ENCODE results near the gene MATN4. TPM values are rescaled to one million over a fixed set of nuclear protein-coding genes. Genes with fewer than 3 reads are reported as not detected.

The MATN4 gene
- total and polyA plus RNA-seq, 2 donors (not counting 1 experiment from before 2014, with no cell fraction given), result not detected

DNA sequence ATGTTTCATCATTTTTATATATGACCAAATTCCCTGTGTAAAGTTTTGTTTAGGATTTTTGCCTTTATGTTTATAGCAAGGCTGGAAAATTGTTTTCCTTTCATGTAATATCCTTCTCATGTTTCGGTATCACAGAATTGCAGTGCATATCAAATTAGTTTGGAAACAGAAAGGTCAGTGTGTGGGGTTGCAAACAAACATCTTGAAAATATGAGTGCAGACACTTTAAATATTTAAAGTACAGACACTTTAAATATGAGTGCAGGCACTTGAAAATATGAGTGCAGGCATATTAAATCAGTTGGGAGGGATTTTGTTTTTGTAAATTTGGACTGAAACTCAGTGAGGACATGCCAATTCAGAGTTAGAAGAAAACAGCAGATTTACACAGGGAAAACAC lies 60.2 kb downstream of the MATN4 start:
- Histone ChIP-seq H3K4me1 (ENCODE audit: control insufficient read depth in 2 of 2, insufficient read depth in 2 of 2, low read length in 2 of 2) (no peaks in the 10 kb centered on the region), H3K27me3 (replicated peaks in 1 of 4; ENCODE audit: control extremely low read depth in 1 of 4, control insufficient read depth in 3 of 4, insufficient read depth in 4 of 4, low read length in 3 of 4) (peaks cover 0 to 40% (median 18%) of the 10 kb centered on the region in 4 experiments), H3K36me3 (replicated peaks in 1 of 2; ENCODE audit: control extremely low read depth in 1 of 2, control insufficient read depth in 1 of 2, extremely low read depth in 1 of 2, insufficient read depth in 2 of 2, low read length in 1 of 2) (no peaks in the 10 kb centered on the region), H3K4me3 (ENCODE audit: control extremely low read depth in 1 of 5, extremely low read depth in 1 of 5, insufficient read depth in 1 of 5, low read depth in 2 of 5, low read length in 4 of 5) (no peak overlapping the region), H3K4me2 (replicated peaks; ENCODE audit: low read depth, low read length, poor library complexity, severe bottlenecking) (no peak overlapping the region), H3K79me2 (ENCODE audit: control insufficient read depth, insufficient read depth, low read length) (no peaks in the 10 kb centered on the region), H2AFZ (ENCODE audit: insufficient read depth, low read depth, low read length, poor library complexity, severe bottlenecking) (no peak overlapping the region), H4K20me1 (ENCODE audit: control insufficient read depth, insufficient read depth, low read length, poor library complexity, severe bottlenecking) (no peaks in the 10 kb centered on the region), H3K27ac (ENCODE audit: low read length in 2 of 2) (no peak overlapping the region), H3K9ac (ENCODE audit: low read length) (no peak overlapping the region), H3K9me3 (ENCODE audit: control extremely low read depth in 1 of 3, control insufficient read depth in 2 of 3, insufficient read depth in 1 of 3, low read length in 2 of 3) (no peaks in the 10 kb centered on the region)
- no peaks in the 10 kb centered on the region for H3K9me3 Mint-ChIP-seq (ENCODE audit: insufficient read depth)
- DNase-seq (no peak), ATAC-seq (ENCODE audit: low read depth) (no peak)
- TF ChIP-seq EZH2 (IDR thresholded peaks at IDR 0.05; ENCODE audit: borderline replicate concordance, insufficient read depth, low read depth, low read length, poor library complexity, severe bottlenecking), result no peak
- TF ChIP-seq, protein P1, sequence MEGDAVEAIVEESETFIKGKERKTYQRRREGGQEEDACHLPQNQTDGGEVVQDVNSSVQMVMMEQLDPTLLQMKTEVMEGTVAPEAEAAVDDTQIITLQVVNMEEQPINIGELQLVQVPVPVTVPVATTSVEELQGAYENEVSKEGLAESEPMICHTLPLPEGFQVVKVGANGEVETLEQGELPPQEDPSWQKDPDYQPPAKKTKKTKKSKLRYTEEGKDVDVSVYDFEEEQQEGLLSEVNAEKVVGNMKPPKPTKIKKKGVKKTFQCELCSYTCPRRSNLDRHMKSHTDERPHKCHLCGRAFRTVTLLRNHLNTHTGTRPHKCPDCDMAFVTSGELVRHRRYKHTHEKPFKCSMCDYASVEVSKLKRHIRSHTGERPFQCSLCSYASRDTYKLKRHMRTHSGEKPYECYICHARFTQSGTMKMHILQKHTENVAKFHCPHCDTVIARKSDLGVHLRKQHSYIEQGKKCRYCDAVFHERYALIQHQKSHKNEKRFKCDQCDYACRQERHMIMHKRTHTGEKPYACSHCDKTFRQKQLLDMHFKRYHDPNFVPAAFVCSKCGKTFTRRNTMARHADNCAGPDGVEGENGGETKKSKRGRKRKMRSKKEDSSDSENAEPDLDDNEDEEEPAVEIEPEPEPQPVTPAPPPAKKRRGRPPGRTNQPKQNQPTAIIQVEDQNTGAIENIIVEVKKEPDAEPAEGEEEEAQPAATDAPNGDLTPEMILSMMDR (IDR thresholded peaks at IDR 0.05), result no peak
- no peaks in the 10 kb centered on the region for H3K4me1 Mint-ChIP-seq
- H3K27ac Mint-ChIP-seq, result no peak overlapping the region
- POLR2A ChIA-PET, result no interaction called here
- intact Hi-C loops (cut with micrococcal nuclease), result no loop called here
- CTCF ChIA-PET, result no interaction called here
- H3K4me3 Mint-ChIP-seq, result no peak overlapping the region
- WGBS (ENCODE audit: insufficient coverage), result no CpG with 5 or more reads among the region's 1 CpG
- H3K27me3 Mint-ChIP-seq, result peaks cover 76% of the 10 kb centered on the region

GRCh38 chr20:45246109-45246508 lies 62.0 kb downstream of the MATN4 start:
- Histone ChIP-seq H4K20me1 (ENCODE audit: control insufficient read depth, insufficient read depth, low read length, poor library complexity, severe bottlenecking) (no peaks in the 10 kb centered on the region), H3K79me2 (ENCODE audit: control insufficient read depth, insufficient read depth, low read length) (no peaks in the 10 kb centered on the region), H3K36me3 (replicated peaks in 1 of 2; ENCODE audit: control extremely low read depth in 1 of 2, control insufficient read depth in 1 of 2, extremely low read depth in 1 of 2, insufficient read depth in 2 of 2, low read length in 1 of 2) (no peaks in the 10 kb centered on the region), H3K9me3 (ENCODE audit: control extremely low read depth in 1 of 3, control insufficient read depth in 2 of 3, insufficient read depth in 1 of 3, low read length in 2 of 3) (no peaks in the 10 kb centered on the region), H3K4me1 (ENCODE audit: control insufficient read depth in 2 of 2, insufficient read depth in 2 of 2, low read length in 2 of 2) (no peaks in the 10 kb centered on the region), H3K4me2 (replicated peaks; ENCODE audit: low read depth, low read length, poor library complexity, severe bottlenecking) (no peak overlapping the region), H3K9ac (ENCODE audit: low read length) (no peak overlapping the region), H3K27ac (ENCODE audit: low read length in 2 of 2) (no peak overlapping the region), H2AFZ (ENCODE audit: insufficient read depth, low read depth, low read length, poor library complexity, severe bottlenecking) (no peak overlapping the region), H3K27me3 (replicated peaks in 1 of 4; ENCODE audit: control extremely low read depth in 1 of 4, control insufficient read depth in 3 of 4, insufficient read depth in 4 of 4, low read length in 3 of 4) (peaks cover 0 to 33% (median 12%) of the 10 kb centered on the region in 4 experiments), H3K4me3 (ENCODE audit: control extremely low read depth in 1 of 5, extremely low read depth in 1 of 5, insufficient read depth in 1 of 5, low read depth in 2 of 5, low read length in 4 of 5) (no peak overlapping the region)
- TF ChIP-seq, protein P1 (IDR thresholded peaks at IDR 0.05), result no peak
- no peak for TF ChIP-seq EZH2 (IDR thresholded peaks at IDR 0.05; ENCODE audit: borderline replicate concordance, insufficient read depth, low read depth, low read length, poor library complexity, severe bottlenecking)
- H3K9me3 Mint-ChIP-seq (ENCODE audit: insufficient read depth), result no peaks in the 10 kb centered on the region
- peaks cover 61% of the 10 kb centered on the region for H3K27me3 Mint-ChIP-seq
- H3K27ac Mint-ChIP-seq, result no peak overlapping the region
- WGBS (ENCODE audit: insufficient coverage), result 45% methylated on average over 5 of the region's 6 CpGs
- POLR2A ChIA-PET, result no interaction called here
- DNase-seq (no peak), ATAC-seq (ENCODE audit: low read depth) (no peak)
- no peak overlapping the region for H3K4me3 Mint-ChIP-seq
- H3K4me1 Mint-ChIP-seq, result no peaks in the 10 kb centered on the region
- intact Hi-C loops (cut with micrococcal nuclease), result no loop called here
- CTCF ChIA-PET, result interaction anchor here (1.2 kb wide), 1 partner anchor 73 kb away, joined by 3 read pairs; no protein-coding TSS in a partner anchor

Other genes with a start within 250 kb of the MATN4 start
- not detected in 2 replicates for gene KCNS1, start 207.2 kb downstream of the MATN4 start, total RNA-seq
- gene KCNS1, start 207.2 kb downstream of the MATN4 start, polyA plus RNA-seq, result 0.04 TPM in 1 of 2 replicates, not detected in the other
- not detected in 2 replicates for gene WFDC5, start 193.1 kb downstream of the MATN4 start, total RNA-seq
- not detected in 2 replicates for gene WFDC5, start 193.1 kb downstream of the MATN4 start, polyA plus RNA-seq
- not detected in 2 replicates for gene WFDC12, start 183.8 kb downstream of the MATN4 start, total RNA-seq
- not detected in 2 replicates for gene WFDC12, start 183.8 kb downstream of the MATN4 start, polyA plus RNA-seq
- gene PI3, start 133.4 kb downstream of the MATN4 start, total RNA-seq, result not detected in 2 replicates
- 0.24 TPM in 1 of 2 replicates, not detected in the other for gene PI3, start 133.4 kb downstream of the MATN4 start, polyA plus RNA-seq
- gene SEMG1, start 101.3 kb downstream of the MATN4 start, total RNA-seq, result not detected in 2 replicates
- not detected in 2 replicates for gene SEMG1, start 101.3 kb downstream of the MATN4 start, polyA plus RNA-seq
- not detected in 2 replicates for gene SEMG2, start 86.9 kb downstream of the MATN4 start, total RNA-seq
- gene SEMG2, start 86.9 kb downstream of the MATN4 start, polyA plus RNA-seq, result not detected in 2 replicates
- not detected in 2 replicates for gene SLPI, start 53.7 kb downstream of the MATN4 start, total RNA-seq
- not detected in 2 replicates for gene SLPI, start 53.7 kb downstream of the MATN4 start, polyA plus RNA-seq
- not detected in 2 replicates for gene RBPJL, start 1.5 kb downstream of the MATN4 start, total RNA-seq
- gene RBPJL, start 1.5 kb downstream of the MATN4 start, polyA plus RNA-seq, result not detected in 2 replicates
- 0.19 TPM in 1 of 2 replicates, not detected in the other for gene SDC4, start 40.1 kb upstream of the MATN4 start, total RNA-seq
- gene SDC4, start 40.1 kb upstream of the MATN4 start, polyA plus RNA-seq, result 0.04 and 0.20 TPM in 2 replicates
- gene SYS1, start 54.9 kb upstream of the MATN4 start, total RNA-seq, result 57.7 and 61.4 TPM in 2 replicates
- gene SYS1, start 54.9 kb upstream of the MATN4 start, polyA plus RNA-seq, result 25.1 and 25.3 TPM in 2 replicates
- gene TP53TG5, start 70.0 kb upstream of the MATN4 start, total RNA-seq, result not detected in 2 replicates
- gene TP53TG5, start 70.0 kb upstream of the MATN4 start, polyA plus RNA-seq, result not detected in 2 replicates
- 3.6 TPM in 2 replicates for gene DBNDD2, start 100.0 kb upstream of the MATN4 start, total RNA-seq
- 3.1 and 9.1 TPM in 2 replicates for gene DBNDD2, start 100.0 kb upstream of the MATN4 start, polyA plus RNA-seq
- 106 and 110 TPM in 2 replicates for gene PIGT, start 107.8 kb upstream of the MATN4 start, total RNA-seq
- 41.5 and 51.6 TPM in 2 replicates for gene PIGT, start 107.8 kb upstream of the MATN4 start, polyA plus RNA-seq
- 1.0 TPM in 1 of 2 replicates, not detected in the other for gene WFDC2, start 161.5 kb upstream of the MATN4 start, total RNA-seq
- gene WFDC2, start 161.5 kb upstream of the MATN4 start, polyA plus RNA-seq, result 0.81 TPM in 1 of 2 replicates, not detected in the other
- not detected in 2 replicates for gene SPINT3, start 207.3 kb upstream of the MATN4 start, total RNA-seq
- gene SPINT3, start 207.3 kb upstream of the MATN4 start, polyA plus RNA-seq, result not detected in 2 replicates
- not detected in 2 replicates for gene WFDC6, start 231.2 kb upstream of the MATN4 start, total RNA-seq
- gene WFDC6, start 231.2 kb upstream of the MATN4 start, polyA plus RNA-seq, result not detected in 2 replicates
- gene EPPIN, start 239.1 kb upstream of the MATN4 start, total RNA-seq, result not detected in 2 replicates
- gene EPPIN, start 239.1 kb upstream of the MATN4 start, polyA plus RNA-seq, result not detected in 2 replicates